ENCODE data around the gene C5orf15. TPM values are rescaled to one million over a fixed set of nuclear protein-coding genes. Genes with fewer than 3 reads are reported as not detected.
"Not testable (repeated sequence)": the region's sequence is repeated elsewhere in the genome, so short reads cannot be mapped to it uniquely, and the experiment has no call there.

Gene C5orf15
- total RNA-seq, 4 donors from 2014 or later: 12.4 to 92.6 (median 36.2) TPM

DNA sequence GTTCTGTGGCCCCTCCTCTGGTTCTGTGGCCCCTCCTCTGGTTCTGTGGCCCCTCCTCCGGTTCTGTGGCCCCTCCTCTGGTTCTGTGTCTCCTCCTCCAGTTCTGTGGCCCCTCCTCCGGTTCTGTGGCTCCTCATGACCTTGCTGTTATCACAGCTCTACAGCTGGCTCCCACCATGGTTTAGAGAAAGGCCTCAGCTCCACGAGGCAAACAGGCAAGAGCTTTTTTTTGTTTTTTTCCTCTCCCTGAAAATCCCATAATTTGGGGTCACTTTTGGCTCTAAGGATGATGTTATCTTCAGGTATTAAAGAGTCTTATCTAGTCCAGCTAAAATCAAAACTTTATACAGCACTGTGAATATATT lies 31.8 kb downstream of the C5orf15 start:
- H3K9me3 ChIP-seq: no peaks in the 10 kb centered on the region
- no peak overlapping the region for H3K27ac ChIP-seq
- no peaks in the 10 kb centered on the region for H3K27me3 ChIP-seq
- no peak for TF ChIP-seq POLR2A (IDR thresholded peaks at IDR 0.05)
- TF ChIP-seq, protein P1, sequence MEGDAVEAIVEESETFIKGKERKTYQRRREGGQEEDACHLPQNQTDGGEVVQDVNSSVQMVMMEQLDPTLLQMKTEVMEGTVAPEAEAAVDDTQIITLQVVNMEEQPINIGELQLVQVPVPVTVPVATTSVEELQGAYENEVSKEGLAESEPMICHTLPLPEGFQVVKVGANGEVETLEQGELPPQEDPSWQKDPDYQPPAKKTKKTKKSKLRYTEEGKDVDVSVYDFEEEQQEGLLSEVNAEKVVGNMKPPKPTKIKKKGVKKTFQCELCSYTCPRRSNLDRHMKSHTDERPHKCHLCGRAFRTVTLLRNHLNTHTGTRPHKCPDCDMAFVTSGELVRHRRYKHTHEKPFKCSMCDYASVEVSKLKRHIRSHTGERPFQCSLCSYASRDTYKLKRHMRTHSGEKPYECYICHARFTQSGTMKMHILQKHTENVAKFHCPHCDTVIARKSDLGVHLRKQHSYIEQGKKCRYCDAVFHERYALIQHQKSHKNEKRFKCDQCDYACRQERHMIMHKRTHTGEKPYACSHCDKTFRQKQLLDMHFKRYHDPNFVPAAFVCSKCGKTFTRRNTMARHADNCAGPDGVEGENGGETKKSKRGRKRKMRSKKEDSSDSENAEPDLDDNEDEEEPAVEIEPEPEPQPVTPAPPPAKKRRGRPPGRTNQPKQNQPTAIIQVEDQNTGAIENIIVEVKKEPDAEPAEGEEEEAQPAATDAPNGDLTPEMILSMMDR (IDR thresholded peaks at IDR 0.05): no peak
- H3K4me3 ChIP-seq: no peak overlapping the region
- no peak for DNase-seq
- H3K4me1 ChIP-seq: peaks cover 0 to 13% (median 8%) of the 10 kb centered on the region in 4 donors
- H3K36me3 ChIP-seq: no peaks in the 10 kb centered on the region

DNA sequence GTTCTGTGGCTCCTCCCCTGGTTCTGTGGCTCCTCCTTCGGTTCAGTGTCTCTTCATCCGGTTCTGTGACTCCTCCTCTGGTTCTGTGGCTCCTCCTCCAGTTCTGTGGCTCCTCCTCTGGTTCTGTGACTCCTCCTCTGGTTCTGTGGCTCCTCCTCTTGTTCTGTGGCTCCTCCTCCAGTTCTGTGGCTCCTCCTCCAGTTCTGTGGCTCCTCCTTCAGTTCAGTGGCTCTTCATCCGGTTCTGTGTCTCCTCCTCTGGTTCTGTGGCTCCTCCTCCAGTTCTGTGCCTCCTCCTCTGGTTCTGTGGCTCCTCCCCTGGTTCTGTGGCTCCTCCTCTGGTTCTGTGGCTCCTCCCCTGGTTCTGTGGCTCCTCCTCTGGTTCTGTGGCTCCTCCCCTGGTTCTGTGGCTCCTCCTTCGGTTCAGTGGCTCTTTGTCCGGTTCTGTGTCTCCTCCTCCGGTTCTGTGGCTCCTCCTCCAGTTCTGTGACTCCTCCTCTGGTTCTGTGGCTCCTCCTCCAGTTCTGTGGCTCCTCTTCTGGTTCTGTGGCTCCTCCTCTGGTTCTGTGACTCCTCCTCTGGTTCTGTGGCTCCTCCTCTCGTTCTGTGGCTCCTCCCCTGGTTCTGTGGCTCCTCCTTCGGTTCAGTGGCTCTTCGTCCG lies 32.3 kb downstream of the C5orf15 start:
- Histone ChIP-seq H3K4me1 (peaks cover 0 to 13% (median 8%) of the 10 kb centered on the region in 4 donors), H3K27ac (peak overlapping the region in 1 of 4 donors; percentile 72)
- H3K36me3 ChIP-seq, H3K4me3 ChIP-seq, H3K9me3 ChIP-seq, DNase-seq, H3K27me3 ChIP-seq: not testable (repeated sequence)

DNA sequence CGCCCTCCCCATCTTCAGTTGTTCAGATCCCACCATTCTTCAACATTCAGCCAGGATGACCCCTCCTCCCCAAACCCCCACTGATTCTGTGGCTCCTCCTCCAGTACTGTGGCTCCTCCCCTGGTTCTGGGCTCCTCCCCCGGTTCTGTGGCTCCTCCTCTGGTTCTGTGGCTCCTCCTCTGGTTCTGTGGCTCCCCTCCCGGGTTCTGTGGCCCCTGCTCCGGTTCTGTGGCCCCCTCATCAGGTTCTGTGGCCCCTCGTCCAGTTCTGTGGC lies 32.8 kb downstream of the C5orf15 start:
- Histone ChIP-seq H3K36me3 (no peaks in the 10 kb centered on the region), H3K4me1 (peaks cover 0 to 13% (median 8%) of the 10 kb centered on the region in 4 donors), H3K4me3 (no peak overlapping the region), H3K27me3 (no peaks in the 10 kb centered on the region), H3K27ac (peak overlapping the region in 1 of 4 donors; percentile 72), H3K9me3 (no peaks in the 10 kb centered on the region)
- DNase-seq: no peak
- TF ChIP-seq, protein P1 (IDR thresholded peaks at IDR 0.05): no peak
- TF ChIP-seq POLR2A (IDR thresholded peaks at IDR 0.05): no peak

DNA sequence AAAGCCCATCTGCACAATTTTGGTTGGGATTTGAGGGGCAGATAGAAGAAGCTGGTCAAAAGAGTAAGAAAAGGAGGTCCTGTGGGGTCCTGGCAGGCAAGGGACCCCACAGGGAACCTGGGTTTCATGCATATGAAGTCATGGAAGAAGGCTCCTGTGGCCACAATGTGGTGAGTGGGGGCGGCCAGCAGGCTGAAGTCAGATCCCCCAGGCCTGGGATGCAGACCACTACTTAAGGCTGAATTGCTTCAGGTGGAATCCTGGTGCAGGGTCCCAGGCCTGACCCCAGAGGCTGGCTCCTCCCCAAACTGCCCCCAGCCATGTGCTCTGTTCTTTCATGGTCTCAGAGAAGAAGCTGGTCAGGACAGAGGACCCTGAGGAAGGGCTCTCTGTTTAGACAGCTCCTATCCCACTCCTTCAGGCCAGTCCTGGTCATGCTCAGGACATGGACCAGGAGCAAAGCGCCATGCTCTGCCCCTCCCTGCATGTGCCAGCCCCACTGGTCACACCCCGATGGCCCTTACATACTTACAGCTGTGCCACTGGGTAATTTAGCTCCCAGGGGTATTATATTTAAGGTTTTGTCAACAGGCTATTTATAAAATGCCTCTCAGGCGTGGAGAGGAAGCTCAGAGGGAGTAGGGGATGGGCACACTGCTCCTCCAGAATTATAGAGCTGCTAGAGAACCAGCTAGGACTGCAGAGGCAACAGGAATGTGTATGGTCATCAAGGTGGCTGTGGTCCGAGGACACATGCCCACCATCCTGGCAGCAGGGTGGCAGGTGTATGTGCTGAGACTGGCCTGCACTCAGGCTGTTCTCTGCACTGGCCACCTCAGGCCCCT lies 33.4 kb downstream of the C5orf15 start:
- DNase-seq: peak in 2 of 3 donors; percentile 69 to 73
- Histone ChIP-seq H3K4me3 (no peak overlapping the region), H3K27ac (peak overlapping the region in 1 of 4 donors; percentile 72), H3K4me1 (peaks cover 0 to 13% (median 8%) of the 10 kb centered on the region in 4 donors), H3K9me3 (no peaks in the 10 kb centered on the region), H3K36me3 (no peaks in the 10 kb centered on the region), H3K27me3 (no peaks in the 10 kb centered on the region)
- TF ChIP-seq, protein P1 (IDR thresholded peaks at IDR 0.05): no peak
- TF ChIP-seq POLR2A (IDR thresholded peaks at IDR 0.05): no peak

DNA sequence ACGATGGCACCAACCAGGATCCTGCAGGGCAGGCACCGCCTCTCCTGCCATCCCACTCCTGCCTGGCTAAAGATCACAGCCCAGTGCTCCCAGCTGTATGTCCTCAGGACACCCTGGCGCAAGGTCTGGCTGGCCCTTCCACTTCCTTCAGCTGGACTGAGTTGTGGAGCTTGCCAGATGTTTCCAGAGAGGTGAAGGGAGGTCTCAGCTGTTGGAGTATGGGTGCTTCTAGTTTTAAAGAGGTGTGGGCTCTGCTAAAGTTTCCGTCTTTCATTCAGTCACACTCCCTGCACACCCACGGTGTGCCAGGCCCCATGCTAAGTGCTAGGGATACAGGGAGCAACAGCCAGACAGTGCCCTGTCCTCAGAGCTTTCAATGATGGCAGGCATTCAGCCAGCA lies 34.1 kb downstream of the C5orf15 start:
- no peak for DNase-seq
- Histone ChIP-seq H3K36me3 (no peaks in the 10 kb centered on the region), H3K27ac (peak overlapping the region in 1 of 4 donors; percentile 63), H3K27me3 (no peaks in the 10 kb centered on the region), H3K4me3 (no peak overlapping the region), H3K4me1 (peaks cover 0 to 13% (median 8%) of the 10 kb centered on the region in 4 donors), H3K9me3 (no peaks in the 10 kb centered on the region)
- TF ChIP-seq POLR2A (IDR thresholded peaks at IDR 0.05): no peak
- TF ChIP-seq, protein P1 (IDR thresholded peaks at IDR 0.05): no peak

DNA sequence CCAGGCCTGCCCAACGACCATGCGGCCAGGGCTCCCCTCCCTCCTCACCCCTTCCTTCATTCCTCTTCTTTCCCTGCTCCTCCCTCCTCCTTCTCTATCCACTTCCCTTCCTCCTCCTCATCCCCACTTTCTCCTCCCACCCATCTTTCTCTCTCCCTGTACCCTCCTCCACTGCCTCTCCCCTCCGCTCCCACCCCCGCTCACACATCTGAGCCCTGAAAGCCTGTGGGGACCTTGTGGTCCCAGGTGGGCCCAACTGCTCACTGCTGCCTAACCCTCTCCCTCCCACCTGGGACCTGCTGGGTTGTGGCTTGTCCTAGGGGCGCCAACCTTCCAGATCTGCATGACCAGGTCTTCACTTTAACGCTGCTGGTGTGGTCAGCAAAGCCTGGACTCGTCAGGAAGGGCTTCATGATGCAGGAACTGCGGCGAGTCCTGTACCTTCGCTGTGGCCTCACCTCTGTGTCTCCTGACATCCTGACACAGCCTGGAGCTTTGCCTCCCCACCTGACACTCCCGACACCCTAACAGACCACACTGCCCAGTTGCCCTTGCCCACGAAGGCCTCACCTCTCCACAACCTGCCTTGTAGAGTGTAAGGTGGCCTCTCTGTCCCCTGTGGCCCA lies 34.6 kb downstream of the C5orf15 start:
- no peak for DNase-seq
- no peaks in the 10 kb centered on the region for H3K9me3 ChIP-seq
- H3K27me3 ChIP-seq: no peaks in the 10 kb centered on the region
- H3K4me3 ChIP-seq: no peak overlapping the region
- H3K36me3 ChIP-seq: no peaks in the 10 kb centered on the region
- H3K27ac ChIP-seq: peak overlapping the region in 1 of 4 donors; percentile 63
- TF ChIP-seq POLR2A (IDR thresholded peaks at IDR 0.05): no peak
- TF ChIP-seq, protein P1 (IDR thresholded peaks at IDR 0.05): no peak
- H3K4me1 ChIP-seq: peaks cover 0 to 13% (median 8%) of the 10 kb centered on the region in 4 donors
